Lung (tissue), 12 donors: ENCODE measurements around the gene ATG4D. TPM values are rescaled to one million over a fixed set of nuclear protein-coding genes. Genes with fewer than 3 reads are reported as not detected.

ENCODE experiments used
- ATAC-seq: fragments of 200-7000 bp; cut with Tn5 transposase; one replicate; pipeline ENCODE4 v1.9.1; 2020; ENCODE audit warnings: moderate number of reproducible peaks; ENCODE audit not compliant: insufficient read depth, low FRiP score
- DNase-seq, 3 donors: peaks; one replicate each; pipeline ENCODE4 v3.0.0-alpha.2; 2013 to 2017
- H3K27ac ChIP-seq, 2 donors: one replicate each; pipeline ENCODE4 v1.5.1; 2013; ENCODE audit warnings: mild to moderate bottlenecking in 2 of 2, moderate library complexity in 2 of 2, control low read depth in 1 of 2, inconsistent platforms in 1 of 2, low read depth in 1 of 2, low read length in 1 of 2
- H3K27me3 ChIP-seq, 3 donors: one replicate each; pipeline ENCODE4 v1.5.1; 2013; ENCODE audit warnings: low read length in 2 of 3; ENCODE audit not compliant: control insufficient read depth in 3 of 3, insufficient read depth in 3 of 3
- H3K36me3 ChIP-seq, 4 donors: one replicate each; pipeline ENCODE4 v1.5.1; 2013; ENCODE audit warnings: low read length in 4 of 4, mild to moderate bottlenecking in 1 of 4, moderate library complexity in 1 of 4; ENCODE audit not compliant: control insufficient read depth in 4 of 4, insufficient read depth in 4 of 4
- H3K4me1 ChIP-seq, 5 donors: one replicate each; pipeline ENCODE4 v1.5.1; 2013; ENCODE audit warnings: low read length in 5 of 5, mild to moderate bottlenecking in 2 of 5, moderate library complexity in 1 of 5; ENCODE audit not compliant: control insufficient read depth in 5 of 5, insufficient read depth in 5 of 5
- H3K4me3 ChIP-seq: one replicate; pipeline ENCODE4 v1.5.1; 2013; ENCODE audit warnings: mild to moderate bottlenecking, control low read depth, moderate library complexity
- H3K9ac ChIP-seq, 2 donors: one replicate each; pipeline ENCODE4 v1.5.1; 2013; ENCODE audit warnings: low read length in 2 of 2, control low read depth in 1 of 2; ENCODE audit not compliant: insufficient read depth in 1 of 2
- H3K9me3 ChIP-seq, 4 donors: one replicate each; pipeline ENCODE4 v1.5.1; 2013; ENCODE audit warnings: low read length in 3 of 4, mild to moderate bottlenecking in 1 of 4, moderate library complexity in 1 of 4; ENCODE audit not compliant: control insufficient read depth in 4 of 4, insufficient read depth in 3 of 4
- CTCF ChIP-seq: IDR thresholded peaks from 2 replicates; pipeline ENCODE4 v1.5.1; 2012; ENCODE audit warnings: mild to moderate bottlenecking; ENCODE audit errors: control extremely low read depth, extremely low read depth
- WGBS, 2 donors: extraction: QIAGEN DNeasy Blood & Tissue Kit; methylation state at CpG; one replicate each; pipeline ENCODE4 v1.1.7; 2013; 5-methylcytosine and 5-hydroxymethylcytosine counted together
- polyA plus RNA-seq, 2 donors: library from polyadenylated mRNA; stranded (reverse); fragments of 200-250 nt; gene quantifications; one replicate each; pipeline ENCODE4 v1.2.1, GENCODE V29; 2013
- total RNA-seq, 2 donors: library from RNA; depleted of rRNA in 1 of 2; stranded (reverse); fragments of >200 nt in 1 of 2; gene quantifications; one replicate each; pipeline ENCODE4 v1.2.1, GENCODE V29; 2014 to 2021
- donor health status: control.
- donor health status: control.
- donor health status: Bipolar disorder and iron deficiency.
- donor health status: healthy.
- donor health status: DM: yes; HTN: yes; CAD: no.

Gene ATG4D
- total and polyA plus RNA-seq, 4 donors: 13.4 to 34.0 (median 27.4) TPM

- Histone ChIP-seq H3K9ac (no peak within 1 kb of the TSS), H3K27ac (no peak within 1 kb of the TSS), H3K9me3 (peaks cover 0 to 7% (median 0%) of the 10 kb centered on the region in 4 donors), H3K4me3 (no peak within 1 kb of the TSS), H3K36me3 (no peaks in the 10 kb centered on the region), H3K4me1 (peaks cover 0 to 14% (median 4%) of the 10 kb centered on the region in 5 donors), H3K27me3 (peaks cover 19 to 69% (median 54%) of the 10 kb centered on the region in 3 donors)
- TF ChIP-seq CTCF: no peak
- ATAC-seq (no peak), DNase-seq (no peak)
- WGBS, 2 donors: 2% methylated on average over 23 to 39 of the region's 39 CpGs
Measured at GRCh38 chr19:10517361-10517759, 26.3 kb upstream of the ATG4D start, which contains the start of gene S1PR5. Gene S1PR5, minus strand, starts transcription at chr19:10517447. Its CDS starts 2,436 bp downstream, at chr19:10515011.

- Histone ChIP-seq H3K36me3 (no peaks in the 10 kb centered on the region), H3K27me3 (peaks cover 19 to 63% (median 50%) of the 10 kb centered on the region in 3 donors), H3K4me3 (no peak overlapping the region), H3K4me1 (peaks cover 0 to 14% (median 4%) of the 10 kb centered on the region in 5 donors), H3K9me3 (peaks cover 0 to 7% (median 0%) of the 10 kb centered on the region in 4 donors), H3K9ac (no peak overlapping the region), H3K27ac (no peak overlapping the region)
- no peak for TF ChIP-seq CTCF
- ATAC-seq (no peak), DNase-seq (peak in 1 of 3 donors; percentile 21)
- 1 to 3% methylated on average over 25 to 27 of the region's 27 CpGs for WGBS, 2 donors
Measured at GRCh38 chr19:10517760-10518443, 25.8 kb upstream of the ATG4D start.

DNA sequence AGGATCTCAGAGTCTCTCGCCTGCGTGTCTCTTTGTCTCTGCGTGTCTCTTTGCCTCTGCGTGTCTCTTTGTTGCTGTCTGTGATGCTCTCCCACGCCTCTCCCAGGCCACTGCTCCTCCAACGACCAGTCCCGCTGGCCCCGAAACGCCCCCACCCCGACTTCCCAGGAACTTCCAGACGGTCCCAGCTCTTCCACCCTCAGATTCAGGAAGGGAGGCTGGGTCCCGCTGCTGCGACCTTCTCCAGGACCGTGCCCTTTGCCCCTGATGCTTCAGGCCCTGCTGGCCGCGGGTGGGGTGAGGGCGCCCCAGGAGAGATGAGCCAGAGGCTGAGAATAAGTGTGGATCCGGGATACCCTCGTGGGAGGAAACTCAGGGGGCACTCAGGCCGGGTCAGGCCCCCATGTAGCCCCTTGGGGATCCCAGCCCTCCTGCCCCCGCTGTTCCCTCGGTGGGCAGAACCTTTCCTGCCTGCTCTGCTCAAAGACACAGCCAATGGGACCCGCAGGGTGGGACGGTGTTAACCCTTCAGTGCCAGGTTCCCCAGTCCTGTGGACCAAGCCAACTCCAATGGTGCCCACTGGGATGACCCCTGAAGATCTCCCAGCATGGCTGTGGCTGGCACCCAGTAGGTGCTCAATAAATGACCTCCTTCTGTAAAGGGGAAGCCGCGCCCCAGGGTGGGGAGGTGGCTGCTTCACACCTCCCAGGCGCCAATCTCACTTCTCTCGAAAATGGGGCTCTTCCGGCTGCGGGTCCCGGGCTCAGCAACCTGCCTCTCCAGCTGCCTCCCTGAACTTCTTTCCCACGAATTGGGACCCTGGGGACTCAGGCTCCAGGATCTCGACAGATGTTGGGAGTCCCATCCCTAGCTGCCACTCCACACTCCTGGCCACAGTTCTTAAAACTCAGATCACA is 25.0 kb upstream of the ATG4D start:
- no peak overlapping the region for H3K4me3 ChIP-seq
- ATAC-seq: no peak
- no peak for TF ChIP-seq CTCF
- 12 to 18% methylated on average over 33 of the region's 33 CpGs for WGBS, 2 donors
- peaks cover 17 to 55% (median 45%) of the 10 kb centered on the region in 3 donors for H3K27me3 ChIP-seq
- H3K4me1 ChIP-seq: peaks cover 0 to 14% (median 4%) of the 10 kb centered on the region in 5 donors
- peaks cover 0 to 7% (median 0%) of the 10 kb centered on the region in 4 donors for H3K9me3 ChIP-seq
- H3K36me3 ChIP-seq: no peaks in the 10 kb centered on the region
- H3K27ac ChIP-seq: no peak overlapping the region
- no peak overlapping the region for H3K9ac ChIP-seq
- no peak for DNase-seq
